Endothelial cell of umbilical vein (primary cell): Measurements from ENCODE around the gene DAZAP2. TPM values are rescaled to one million over a fixed set of nuclear protein-coding genes. Genes with fewer than 3 reads are reported as not detected.

Source experiments
- BruUV-seq: library from RNA; stranded (reverse); fragments of 400-500 nt; replicated peaks from 2 replicates; lab custom pipeline; 2021; lab: Mats Ljungman, UMichigan
- CTCF ChIA-PET: fragments of 300-600, 350-600 bp; sonication (Branson Sonifier 250); formaldehyde crosslinking; loops from one replicate; lab custom pipeline; 2021; ENCODE audit warnings: antibody characterized with exemption, inconsistent platforms; lab: Charles Lee
- POLR2A ChIA-PET: fragments of 300-600, 350-600 bp; sonication (Branson Sonifier 250); formaldehyde crosslinking; loops from one replicate; lab custom pipeline; 2021; ENCODE audit warnings: antibody characterized with exemption, inconsistent platforms; lab: Charles Lee
- DNase-seq: peaks from one replicate; pipeline ENCODE4 v3.0.0-alpha.2; 2011; ENCODE audit warnings: low read depth, low spot score
- FAIRE-seq: peaks from 2 replicates; lab custom pipeline; 2011; peaks lifted over from hg19 to GRCh38; lab: Jason Lieb, UNC
- H2AFZ ChIP-seq: 2 replicates; pipeline ENCODE4 v1.6.0; 2012; ENCODE audit warnings: low read depth, low read length, control low read depth, inconsistent platforms
- H3K27ac ChIP-seq: 2 replicates; pipeline ENCODE4 v1.5.1; 2011; ENCODE audit warnings: low read depth, mild to moderate bottlenecking, control low read depth, low read length, moderate library complexity; ENCODE audit not compliant: insufficient read depth
- H3K27me3 ChIP-seq, 2 experiments: 2 replicates each; pipeline versions ENCODE4 v1.6.0 to v1.6.1; 2011; ENCODE audit warnings: low read length in 2 of 2, mixed read lengths in 1 of 2; ENCODE audit not compliant: control insufficient read depth in 2 of 2, insufficient read depth in 2 of 2
- H3K36me3 ChIP-seq, 2 experiments: 2 replicates in 1 of 2; 3 replicates in 1 of 2; pipeline ENCODE4 v1.5.1; 2011; ENCODE audit warnings: low read length in 2 of 2, mild to moderate bottlenecking in 1 of 2, moderate library complexity in 1 of 2; ENCODE audit not compliant: control insufficient read depth in 2 of 2, insufficient read depth in 2 of 2; ENCODE audit errors: extremely low read depth in 1 of 2
- H3K4me1 ChIP-seq: 3 replicates; pipeline ENCODE4 v1.5.1; 2011; ENCODE audit warnings: mild to moderate bottlenecking, low read length; ENCODE audit not compliant: control insufficient read depth, insufficient read depth; ENCODE audit errors: extremely low read depth
- H3K4me2 ChIP-seq: 2 replicates; pipeline ENCODE4 v1.6.1; 2011; ENCODE audit warnings: low read length, control low read depth, mixed read lengths; ENCODE audit not compliant: insufficient read depth
- H3K4me3 ChIP-seq, 3 experiments: fragments of 200-600 bp in 1 of 3; sonication (generic), shearing (Covaris generic) in 1 of 3; replicated peaks in 1 of 3; 2 replicates each; pipeline ENCODE4 v1.5.1; 2011 to 2016; ENCODE audit warnings: control low read depth in 3 of 3, low read length in 3 of 3, mild to moderate bottlenecking in 2 of 3, inconsistent platforms in 1 of 3, low read depth in 1 of 3, moderate library complexity in 1 of 3; ENCODE audit not compliant: insufficient read depth in 1 of 3
- H3K79me2 ChIP-seq: 2 replicates; pipeline ENCODE4 v1.6.0; 2012; ENCODE audit warnings: low read length, inconsistent platforms; ENCODE audit not compliant: control insufficient read depth, insufficient read depth
- H3K9ac ChIP-seq: replicated peaks from 2 replicates; pipeline ENCODE3; 2011; ENCODE audit warnings: low read length, control low read depth; ENCODE audit not compliant: insufficient read depth; ENCODE audit errors: extremely low read depth
- H3K9me1 ChIP-seq: replicated peaks from 3 replicates; pipeline ENCODE4 v1.6.0; 2011; ENCODE audit warnings: mild to moderate bottlenecking, low read length; ENCODE audit not compliant: control insufficient read depth, insufficient read depth; ENCODE audit errors: extremely low read depth
- H3K9me3 ChIP-seq: replicated peaks from 2 replicates; pipeline ENCODE4 v1.5.1; 2012; ENCODE audit warnings: low read length, inconsistent platforms; ENCODE audit not compliant: control insufficient read depth, insufficient read depth
- H4K20me1 ChIP-seq: replicated peaks from 2 replicates; pipeline ENCODE3; 2011; ENCODE audit warnings: mild to moderate bottlenecking, low read length; ENCODE audit not compliant: control insufficient read depth, insufficient read depth; ENCODE audit errors: extremely low read depth
- CTCF ChIP-seq, 2 donors: IDR thresholded peaks; 1 replicate in 1 of 2; 2 replicates in 1 of 2; pipeline ENCODE4 v1.5.1; 2011; ENCODE audit warnings: low read length in 2 of 2, mild to moderate bottlenecking in 2 of 2, moderate library complexity in 2 of 2, control low read depth in 1 of 2, inconsistent platforms in 1 of 2, low read depth in 1 of 2; ENCODE audit not compliant: insufficient read depth in 1 of 2; ENCODE audit errors: extremely low read depth in 1 of 2
- EZH2 ChIP-seq: IDR thresholded peaks from 2 replicates; pipeline ENCODE4 v1.6.1; 2012; ENCODE audit warnings: borderline replicate concordance, low read depth, mild to moderate bottlenecking, moderate library complexity, low read length, inconsistent platforms; ENCODE audit not compliant: severe bottlenecking
- FOS ChIP-seq: IDR thresholded peaks from 2 replicates; pipeline ENCODE4 v1.6.1; 2011; ENCODE audit warnings: mild to moderate bottlenecking, low read length, moderate library complexity, borderline replicate concordance; ENCODE audit not compliant: insufficient read depth
- GATA2 ChIP-seq: IDR thresholded peaks from 2 replicates; pipeline ENCODE4 v1.7.0; 2011; ENCODE audit warnings: low read depth, mild to moderate bottlenecking, moderate library complexity, mixed read lengths, low read length; ENCODE audit not compliant: insufficient read length, insufficient read depth
- JUN ChIP-seq: IDR thresholded peaks from 2 replicates; pipeline ENCODE4 v1.6.1; 2011; ENCODE audit warnings: borderline replicate concordance, low read depth; ENCODE audit not compliant: insufficient read length, insufficient read depth
- MYC ChIP-seq: IDR thresholded peaks from one replicate; pipeline ENCODE4 v1.6.1; 2011; ENCODE audit warnings: mild to moderate bottlenecking, low read depth, low read length
- POLR2A ChIP-seq: IDR thresholded peaks from 2 replicates; pipeline ENCODE4 v1.6.1; 2012; ENCODE audit warnings: low read depth, mild to moderate bottlenecking, control low read depth, low read length
- POLR2AphosphoS5 ChIP-seq: IDR thresholded peaks from 2 replicates; pipeline ENCODE4 v1.6.1; 2012; ENCODE audit warnings: low read depth, mild to moderate bottlenecking, control low read depth, low read length, moderate library complexity; ENCODE audit not compliant: insufficient read depth
- dilution Hi-C: fragments of 300-500 bp; cut with MboI; formaldehyde crosslinking; loops from one replicate; pipeline ENCODE4 v1.15.0; 2019; ENCODE audit warnings: low sequenced_read_pairs; ENCODE audit not compliant: extremely low pct_ligation_motif_present
- intact Hi-C: fragments of 100-400 bp; cut with micrococcal nuclease; formaldehyde crosslinking; loops from one replicate; pipeline ENCODE4 v1.10.0; 2022
- polyA plus RNA-seq, 4 experiments: library from polyadenylated mRNA; depleted of rRNA in 3 of 4; stranded (reverse) in 3 of 4; unstranded in 1 of 4; fragments of >200 nt; gene quantifications; 2 replicates each; pipeline versions ENCODE4 v1.2.1 to v1.2.3, GENCODE V29; 2011 to 2012; ENCODE audit warnings: missing spikeins in 1 of 4
- total RNA-seq: library from RNA; stranded (reverse); gene quantifications from 2 replicates; pipeline ENCODE4 v1.2.3, GENCODE V29; 2021
- TF ChIP-seq, protein P1 (sequence below): IDR thresholded peaks from 2 replicates; pipeline ENCODE4 v1.6.1; 2011; ENCODE audit not compliant: insufficient read depth, insufficient read length

DAZAP2 gene
- total and polyA plus RNA-seq, 2 donors (not counting 3 experiments of a cell fraction or from before 2014, with no cell fraction given): 177 to 497 TPM

DNA sequence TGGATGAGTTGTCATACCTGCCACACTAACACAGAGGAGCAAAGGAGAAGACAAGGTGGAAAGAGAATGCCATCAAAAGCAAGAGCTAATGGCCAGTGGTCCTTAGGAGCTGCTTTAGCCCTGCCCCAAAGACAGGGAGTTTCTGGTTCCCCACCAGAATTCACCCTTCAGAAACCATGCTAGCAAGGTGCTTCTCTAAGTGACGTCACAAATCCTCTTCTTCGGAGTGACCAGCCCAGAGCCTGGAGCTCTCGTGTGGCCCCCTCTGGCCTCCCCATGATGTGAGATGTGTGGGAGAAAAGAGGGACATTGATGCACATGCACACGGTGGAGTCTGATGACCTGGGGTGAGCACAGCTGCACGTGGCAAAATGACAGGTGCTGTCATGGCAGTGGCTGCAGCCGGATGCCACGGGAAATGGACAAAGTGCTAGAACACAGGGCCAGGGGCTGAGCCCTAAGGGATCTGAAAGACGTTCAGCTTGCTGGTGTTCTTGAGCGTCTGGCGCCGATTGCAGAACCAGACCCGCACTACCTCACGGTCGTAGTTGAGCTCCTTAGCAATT is 48.8 kb upstream of the DAZAP2 start:
- Histone ChIP-seq H3K36me3 (no peaks in the 10 kb centered on the region), H3K27ac (no peak overlapping the region), H3K27me3 (no peaks in the 10 kb centered on the region), H3K9ac (no peak overlapping the region), H4K20me1 (no peaks in the 10 kb centered on the region), H3K9me3 (no peaks in the 10 kb centered on the region), H3K9me1 (no peaks in the 10 kb centered on the region), H3K4me1 (peaks cover 2% of the 10 kb centered on the region), H2AFZ (no peak overlapping the region), H3K4me2 (no peak overlapping the region), H3K79me2 (no peaks in the 10 kb centered on the region), H3K4me3 (no peak overlapping the region)
- intact Hi-C loops: no loop called here
- BruUV-seq: no TSS peak
- FAIRE-seq (no peak), DNase-seq (no peak)
- TF ChIP-seq CTCF (IDR thresholded peaks at IDR 0.05; ENCODE audit: extremely low read depth in 1 of 2, insufficient read depth in 1 of 2, low read depth in 1 of 2, low read length in 2 of 2) (no peak), POLR2A (no peak), POLR2AphosphoS5 (no peak), JUN (no peak), GATA2 (no peak), FOS (no peak), EZH2 (no peak), MYC (no peak)
- TF ChIP-seq, protein P1, sequence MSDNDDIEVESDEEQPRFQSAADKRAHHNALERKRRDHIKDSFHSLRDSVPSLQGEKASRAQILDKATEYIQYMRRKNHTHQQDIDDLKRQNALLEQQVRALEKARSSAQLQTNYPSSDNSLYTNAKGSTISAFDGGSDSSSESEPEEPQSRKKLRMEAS: no peak
- ChIA-PET POLR2A (no interaction called here), CTCF (interaction anchor here (0.8 to 1.0 kb wide), 2 partner anchors 15 to 151 kb away, joined by 3 read pairs; no protein-coding TSS in a partner anchor)
- dilution Hi-C loops: no loop called here
